GM23248 (cell line): ENCODE data around the gene SGF29.
"Not testable (repeated sequence)": the region's sequence is repeated elsewhere in the genome, so short reads cannot be mapped to it uniquely, and the experiment has no call there.

Source experiments
- EZH2 ChIP-seq: fragments of 200-600 bp; sonication (generic); IDR thresholded peaks from 2 replicates; pipeline ENCODE4 v1.6.1; 2018; ENCODE audit warnings: antibody characterized with exemption, mild to moderate bottlenecking; ENCODE audit not compliant: insufficient read depth, poor library complexity, severe bottlenecking
- EZH2phosphoT487 ChIP-seq: fragments of 200-600 bp; sonication (generic); IDR thresholded peaks from 2 replicates; pipeline ENCODE4 v1.6.1; 2018; ENCODE audit warnings: antibody characterized with exemption, moderate library complexity, mild to moderate bottlenecking, low read depth; ENCODE audit not compliant: insufficient read depth

DNA sequence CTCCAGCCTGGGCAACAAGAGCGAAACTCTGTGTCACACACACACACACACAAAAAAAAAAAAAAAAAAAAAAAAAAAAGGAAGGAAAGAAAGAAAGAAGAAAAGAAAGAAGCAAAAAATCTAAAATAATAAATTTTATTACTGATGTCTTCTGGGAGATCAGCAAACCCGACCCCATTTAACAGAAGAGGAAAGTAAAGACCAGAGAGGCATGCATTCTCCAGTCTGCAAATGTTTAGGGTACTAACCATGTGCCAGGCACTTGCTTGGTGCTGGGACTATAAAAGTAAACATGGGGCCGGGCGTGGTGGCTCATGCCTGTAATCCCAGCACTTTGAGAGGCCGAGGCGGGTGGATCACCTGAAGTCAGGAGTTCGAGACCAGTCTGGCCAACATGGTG is 7.8 kb upstream of the SGF29 start:
- not testable (repeated sequence) for TF ChIP-seq EZH2phosphoT487, EZH2
